Frontal cortex (tissue), 4 donors: ENCODE results near the gene MDM4. TPM values are rescaled to one million over a fixed set of nuclear protein-coding genes. Genes with fewer than 3 reads are reported as not detected.

ENCODE experiments used
- DNase-seq, 2 donors: peaks; one replicate each; pipeline ENCODE4 v3.0.0; 2012; ENCODE audit warnings: low spot score in 2 of 2
- FAIRE-seq: peaks from 2 replicates; lab custom pipeline; 2012; peaks lifted over from hg19 to GRCh38; lab: Jason Lieb, UNC
- total RNA-seq: library from RNA; depleted of rRNA; stranded (reverse); fragments of >200 nt; gene quantifications from one replicate; pipeline ENCODE4 v1.2.3, GENCODE V29; 2014
- donor health status: control.
- donor health status: control.
- donor health status: control.

Gene MDM4
- total RNA-seq, 1 donor from 2014 or later = 46.9 TPM

DNA sequence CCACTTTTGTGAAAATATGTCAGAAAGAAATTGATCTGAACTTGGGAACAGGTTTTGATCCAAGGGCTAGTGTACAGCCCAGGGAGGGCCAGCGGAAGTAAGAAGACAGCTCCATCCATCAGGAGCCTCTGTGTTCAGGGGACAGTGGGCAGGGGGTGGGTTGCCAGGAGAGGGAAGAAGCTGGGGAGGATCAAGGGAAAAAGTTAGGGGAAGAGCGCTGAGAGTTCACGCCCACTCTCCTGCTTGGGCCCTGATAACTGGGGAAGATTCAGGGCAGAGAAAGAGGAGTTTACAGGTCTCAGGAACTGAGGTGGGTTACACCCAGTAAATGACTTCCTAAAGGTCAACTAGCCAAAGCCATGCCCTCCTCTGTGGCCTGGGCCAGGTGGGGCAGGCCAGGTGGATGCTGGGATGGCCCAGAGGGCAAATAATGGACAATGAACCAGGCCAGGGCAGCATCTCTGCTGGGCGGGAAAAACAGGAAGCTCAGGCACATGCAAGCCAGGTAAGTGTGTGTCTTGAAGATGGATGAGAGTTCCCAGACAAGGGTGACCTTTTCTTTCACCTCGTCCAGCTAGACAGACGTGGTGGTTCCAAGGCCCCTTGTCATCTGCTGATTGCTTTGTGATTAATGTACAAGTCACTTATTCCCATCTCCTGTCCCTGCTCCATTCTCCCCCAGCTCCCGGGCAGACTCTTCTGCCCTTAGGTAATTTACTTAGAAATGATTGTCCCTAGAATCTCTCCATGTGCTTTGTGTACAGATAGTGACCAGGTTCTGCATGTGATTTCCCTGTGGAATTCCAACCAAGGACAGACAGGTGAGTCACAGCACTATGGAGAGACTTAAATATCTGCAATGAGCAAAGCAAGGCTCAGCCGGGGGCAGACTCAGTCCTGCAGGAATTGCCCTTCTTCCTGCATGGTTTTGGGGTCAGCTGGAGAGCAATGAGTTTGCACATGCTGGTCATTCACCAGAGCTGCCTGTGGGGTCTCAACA lies 57.0 kb downstream of the MDM4 start:
- FAIRE-seq (no peak), DNase-seq (no peak)

DNA sequence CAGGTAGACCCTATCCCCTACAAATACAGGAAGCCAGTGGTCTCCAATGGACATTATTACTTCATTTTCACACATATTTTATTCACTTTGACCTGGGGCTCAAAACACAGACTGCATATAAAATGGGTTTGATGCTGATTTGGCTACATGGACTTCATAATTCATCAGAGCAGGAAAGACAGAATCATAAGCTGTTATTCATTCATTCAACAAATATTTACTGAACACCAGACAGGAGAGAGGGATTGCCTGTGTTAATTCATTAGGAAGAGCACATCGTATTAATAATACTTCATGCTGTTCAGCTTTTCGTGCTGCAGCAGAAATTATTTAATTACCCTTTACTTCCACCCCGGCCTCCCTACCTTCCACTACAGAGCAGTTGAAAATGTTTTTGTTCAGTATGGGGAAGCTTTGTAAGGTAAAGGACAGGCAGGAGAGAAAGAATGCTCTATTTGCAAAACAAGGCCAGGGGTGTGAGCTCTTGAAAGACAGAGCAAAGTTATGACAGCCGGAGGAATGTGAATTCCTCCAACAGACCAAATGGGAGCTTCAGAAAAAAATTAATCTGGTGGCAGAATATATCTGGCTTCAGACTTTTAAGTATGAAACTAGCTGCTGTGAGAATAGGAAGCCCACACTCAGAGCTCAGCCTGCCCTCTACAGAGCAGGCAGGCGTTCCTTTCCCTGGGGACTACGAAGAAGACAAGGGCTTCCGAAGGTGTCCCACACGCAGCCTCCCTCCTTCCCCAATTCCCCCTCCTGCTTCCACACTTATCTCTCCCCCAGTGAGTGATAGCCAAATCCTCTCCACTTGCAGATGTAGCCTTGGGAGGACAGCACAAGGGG lies 58.0 kb downstream of the MDM4 start:
- DNase-seq (no peak), FAIRE-seq (no peak)

DNA sequence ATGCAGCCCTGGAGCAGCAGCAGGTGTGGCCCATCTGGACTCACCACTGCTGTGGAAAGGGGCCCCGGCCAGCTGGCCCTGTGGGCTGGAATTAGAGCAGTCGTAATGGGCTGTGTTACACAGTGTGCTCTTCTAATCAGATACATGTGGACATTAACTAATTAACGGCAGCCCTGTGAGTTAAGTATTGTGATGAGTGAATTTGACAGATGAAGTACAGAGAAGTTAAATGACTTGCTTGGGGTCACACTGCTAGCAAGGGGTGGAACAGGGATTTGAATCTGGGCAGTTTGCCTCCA lies 58.6 kb downstream of the MDM4 start:
- FAIRE-seq = no peak
- DNase-seq = no peak

- DNase-seq = no peak
Observed at GRCh38 chr1:204575221-204576190, 59.3 kb downstream of the MDM4 start.

GRCh38 chr1:204576422-204576821 lies 60.2 kb downstream of the MDM4 start:
- no peak for DNase-seq

More at GRCh38 chr1:204575221-204576190, 59.3 kb downstream of the MDM4 start:
- FAIRE-seq = no peak

DNA sequence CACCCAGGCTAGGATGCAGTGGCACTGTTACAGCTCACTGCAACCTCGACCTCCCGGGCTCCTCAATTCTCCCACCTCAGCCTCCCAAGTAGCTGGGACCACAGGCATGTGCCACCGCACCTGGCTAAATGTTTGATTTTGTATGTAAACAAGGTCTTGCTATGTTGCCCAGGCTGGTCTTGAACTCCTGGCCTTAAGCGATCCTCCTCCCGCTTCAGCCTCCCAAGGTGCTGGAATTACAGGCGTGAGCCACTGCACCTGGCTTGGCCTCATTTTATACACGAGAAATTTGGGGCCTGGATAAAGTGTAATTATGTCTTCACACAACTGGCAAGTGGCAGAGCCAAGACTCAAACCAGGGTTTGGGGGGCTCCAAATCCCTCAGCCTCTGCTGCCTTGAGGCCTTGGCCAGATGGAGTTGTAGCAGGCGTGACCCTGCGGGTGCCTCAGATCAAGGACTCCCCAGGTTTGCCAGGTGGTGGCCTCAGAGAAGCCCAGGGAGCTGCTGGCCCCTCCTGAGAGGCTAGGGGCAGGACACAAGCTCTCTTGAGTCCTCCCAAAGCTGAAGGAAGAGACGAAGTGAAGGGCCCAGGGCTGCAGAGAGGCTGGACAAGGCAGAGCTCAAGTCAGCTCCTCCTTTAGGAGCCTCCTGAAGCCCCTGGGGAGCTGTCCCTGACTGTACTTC lies 61.7 kb downstream of the MDM4 start:
- DNase-seq = no peak
- FAIRE-seq = no peak

More at GRCh38 chr1:204576422-204576821, 60.2 kb downstream of the MDM4 start:
- FAIRE-seq = no peak

DNA sequence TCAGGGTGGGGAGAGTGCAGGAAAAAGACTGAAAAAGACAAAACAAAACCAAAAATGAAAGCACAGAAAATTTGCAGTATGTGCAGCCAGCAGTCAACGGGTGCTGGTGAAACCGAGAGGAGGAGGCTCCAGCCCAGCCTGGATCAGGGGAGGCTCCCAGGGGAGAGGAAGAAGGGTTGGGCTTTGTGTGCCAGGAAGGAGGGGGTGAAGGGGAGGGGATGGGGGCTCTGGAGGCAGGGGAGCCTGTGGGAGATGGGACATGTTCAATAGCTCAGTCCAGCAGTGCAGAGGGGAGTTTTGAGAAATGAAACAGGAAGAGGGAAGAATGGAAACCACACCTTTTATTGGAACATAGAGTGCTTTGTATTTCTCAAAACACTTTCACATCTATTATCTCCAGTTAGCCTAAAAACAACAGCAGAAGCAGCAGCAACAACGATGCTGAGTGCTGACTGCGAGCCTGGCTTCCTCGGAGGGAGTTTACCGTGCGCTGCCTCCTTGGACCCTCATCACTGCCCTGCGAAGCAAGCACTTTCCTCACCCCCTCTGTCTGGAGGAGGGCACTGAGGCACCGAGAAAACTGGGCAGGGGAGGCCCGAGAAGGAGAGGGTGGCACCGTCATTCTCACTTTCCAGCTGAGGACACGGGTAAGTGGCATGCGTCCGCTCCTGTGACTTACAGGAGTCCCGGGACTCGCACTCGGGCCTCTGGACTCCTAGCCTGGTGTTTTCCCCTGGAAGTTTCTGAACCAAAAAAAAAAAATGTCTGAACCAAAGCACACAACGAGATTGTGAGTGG lies 62.9 kb downstream of the MDM4 start:
- no peak for FAIRE-seq
- no peak for DNase-seq

- no peak for DNase-seq
- no peak for FAIRE-seq
Observed at GRCh38 chr1:204579681-204580080, 63.5 kb downstream of the MDM4 start.

GRCh38 chr1:204580862-204581261 lies 64.7 kb downstream of the MDM4 start:
- no peak for FAIRE-seq
- no peak for DNase-seq

DNA sequence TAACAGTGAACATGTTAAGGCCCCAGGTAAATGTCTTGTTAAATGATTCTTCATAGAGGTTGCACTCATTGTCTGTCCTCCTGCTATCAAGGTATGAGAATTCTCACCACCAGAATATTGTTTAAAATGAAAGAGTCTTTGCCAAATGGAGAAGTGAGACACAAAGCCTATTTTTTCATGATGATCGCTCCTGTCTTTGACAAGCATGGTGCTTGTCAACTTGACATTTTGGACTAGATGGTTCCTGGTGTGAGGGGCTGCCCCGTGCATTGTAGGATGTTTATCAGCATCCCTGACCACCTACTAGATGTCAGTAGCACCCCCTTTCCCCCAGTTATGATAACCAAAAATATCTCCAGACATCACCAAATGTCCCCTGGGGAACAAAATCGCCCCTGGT lies 65.6 kb downstream of the MDM4 start:
- no peak for DNase-seq
- FAIRE-seq = no peak

GRCh38 chr1:204583909-204584632 lies 67.9 kb downstream of the MDM4 start:
- FAIRE-seq (no peak), DNase-seq (no peak)

DNA sequence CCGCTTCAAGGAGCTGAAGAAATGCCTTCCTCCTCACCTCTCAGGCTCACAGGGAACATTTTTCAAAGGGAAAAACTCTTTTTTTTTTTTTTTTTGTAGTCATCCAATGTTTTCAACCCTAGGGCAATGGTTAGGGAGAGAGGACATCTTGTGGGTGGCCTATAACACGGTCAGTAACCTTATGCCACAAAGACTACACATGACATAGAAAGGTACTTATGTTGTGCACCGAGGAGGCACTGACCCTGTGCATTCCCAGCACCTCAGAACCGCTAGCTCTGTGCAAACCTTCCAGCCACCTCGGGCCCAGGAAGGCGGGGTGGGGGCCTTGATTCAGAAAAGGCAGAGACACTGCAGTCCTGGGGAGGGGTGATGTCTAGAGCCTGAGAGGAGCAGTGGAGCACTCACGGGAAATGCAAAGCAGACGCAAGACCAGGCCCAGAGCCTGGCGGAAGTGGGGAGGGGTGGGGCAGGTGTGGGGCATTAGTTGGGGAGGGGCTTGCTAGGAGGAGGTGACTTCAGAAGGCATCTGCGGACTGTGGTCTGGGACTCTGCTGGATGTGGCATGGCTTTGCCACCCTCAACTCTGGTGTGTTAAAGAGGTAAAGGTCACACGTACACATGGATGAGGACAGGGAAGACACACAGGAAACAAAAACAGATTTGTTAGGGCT lies 68.6 kb downstream of the MDM4 start:
- FAIRE-seq = no peak

GRCh38 chr1:204587621-204588020 lies 71.4 kb downstream of the MDM4 start:
- no peak for FAIRE-seq
- no peak for DNase-seq

More for the DNA sequence above, 68.6 kb downstream of the MDM4 start:
- DNase-seq = no peak

DNA sequence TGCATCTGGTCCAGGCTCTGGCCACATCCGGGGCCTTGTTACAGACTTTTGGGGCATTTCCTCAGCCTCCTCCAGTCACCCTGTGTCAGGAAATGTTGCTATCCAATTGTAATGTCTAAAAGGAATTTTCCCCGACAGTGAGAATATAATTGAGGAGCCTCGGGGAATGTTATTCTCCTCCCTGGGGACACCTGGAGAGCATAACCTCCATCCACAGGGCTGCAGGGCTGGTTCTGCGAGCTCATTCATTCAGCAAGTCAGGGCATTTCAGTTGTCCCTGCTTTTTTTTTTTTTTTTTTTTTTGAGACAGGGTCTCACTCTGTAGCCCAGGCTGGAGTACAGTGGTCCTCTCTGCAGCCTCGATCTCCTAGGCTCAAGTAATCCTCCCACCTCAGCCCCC lies 72.6 kb downstream of the MDM4 start:
- FAIRE-seq (no peak), DNase-seq (no peak)

DNA sequence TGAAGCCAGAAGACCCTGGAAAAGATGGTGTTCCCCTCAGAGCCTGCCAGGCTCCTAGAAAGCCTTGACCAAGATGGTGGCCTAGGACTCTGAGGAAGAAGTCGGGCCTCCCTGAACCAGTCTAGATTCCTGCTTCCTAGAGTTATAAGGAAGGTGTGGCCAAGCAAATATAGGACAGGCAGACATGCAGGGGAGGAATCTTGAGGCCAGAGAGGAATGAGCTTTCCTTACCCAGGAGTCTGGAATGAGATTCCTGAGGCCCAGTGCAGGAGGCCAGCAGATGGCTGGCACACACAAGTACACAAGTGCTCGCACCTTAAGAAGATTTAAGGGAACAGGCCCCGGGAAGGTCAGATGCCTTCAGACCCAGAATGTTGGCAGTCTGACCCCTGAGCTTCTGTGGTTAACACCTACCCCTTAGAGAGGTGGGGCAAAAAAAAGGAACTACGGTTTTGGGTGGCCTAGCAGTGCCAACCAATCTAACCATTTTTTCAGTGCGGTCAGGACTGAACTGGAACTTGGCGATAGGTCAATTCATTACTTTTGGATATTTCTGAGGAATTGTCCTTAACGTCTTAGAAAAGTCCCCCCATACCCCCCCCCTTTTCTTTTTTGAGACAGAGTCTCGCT lies 73.3 kb downstream of the MDM4 start:
- FAIRE-seq (no peak), DNase-seq (no peak)

- FAIRE-seq (no peak), DNase-seq (no peak)
Observed at GRCh38 chr1:204591473-204592090, 75.4 kb downstream of the MDM4 start.
